Smooth muscle cell (in vitro differentiated cells): ENCODE data around the gene CECR2. TPM values are rescaled to one million over a fixed set of nuclear protein-coding genes. Genes with fewer than 3 reads are reported as not detected.
A peak's percentile ranks its signal among the peaks of the same experiment; 100 is the strongest.

Experiments
- DNase-seq: peaks from one replicate; lab custom pipeline; 2025; ENCODE audit not compliant: unreplicated experiment; lab: John Stamatoyannopoulos, UW
- H2AFZ ChIP-seq: fragments of 200-600 bp; sonication (generic); 2 replicates; pipeline ENCODE4 v1.6.0; 2016; ENCODE audit warnings: antibody characterized with exemption, low read depth, mild to moderate bottlenecking
- H3F3A ChIP-seq: fragments of 200-600 bp; sonication (generic); 2 replicates; pipeline ENCODE4 v1.6.0; 2017; ENCODE audit warnings: antibody characterized with exemption, low read depth
- H3K27ac ChIP-seq: fragments of 200-600 bp; sonication (generic); 2 replicates; pipeline ENCODE4 v1.5.1; 2016; ENCODE audit warnings: low read depth, mild to moderate bottlenecking
- H3K27me3 ChIP-seq: fragments of 200-600 bp; sonication (generic); 2 replicates; pipeline ENCODE4 v1.6.1; 2016; ENCODE audit warnings: low read depth, mild to moderate bottlenecking
- H3K36me3 ChIP-seq: fragments of 200-600 bp; sonication (generic); 2 replicates; pipeline ENCODE4 v1.5.1; 2016; ENCODE audit warnings: low read depth
- H3K4me1 ChIP-seq: fragments of 200-600 bp; sonication (generic); 2 replicates; pipeline ENCODE4 v1.5.1; 2016; ENCODE audit warnings: low read depth
- H3K4me2 ChIP-seq: fragments of 200-600 bp; sonication (generic); 2 replicates; pipeline ENCODE4 v1.6.0; 2016; ENCODE audit warnings: mild to moderate bottlenecking
- H3K4me3 ChIP-seq: fragments of 200-600 bp; sonication (generic); 2 replicates; pipeline ENCODE4 v1.5.1; 2016; ENCODE audit warnings: mild to moderate bottlenecking
- H3K79me2 ChIP-seq: fragments of 200-600 bp; sonication (generic); 2 replicates; pipeline ENCODE4 v1.6.0; 2016; ENCODE audit warnings: low read depth, mild to moderate bottlenecking
- H3K9ac ChIP-seq: fragments of 200-600 bp; sonication (generic); 2 replicates; pipeline ENCODE4 v1.6.0; 2016; ENCODE audit warnings: low read depth
- H3K9me3 ChIP-seq: fragments of 200-600 bp; sonication (generic); replicated peaks from 2 replicates; pipeline ENCODE4 v1.5.1; 2016; ENCODE audit warnings: low read depth
- H4K20me1 ChIP-seq: fragments of 200-600 bp; sonication (generic); 2 replicates; pipeline ENCODE4 v1.6.0; 2016; ENCODE audit warnings: low read depth
- CTCF ChIP-seq: fragments of 200-600 bp; sonication (generic); IDR thresholded peaks from 2 replicates; pipeline ENCODE4 v1.5.1; 2017; ENCODE audit warnings: borderline replicate concordance, mild to moderate bottlenecking, antibody characterized with exemption; ENCODE audit not compliant: insufficient read depth, poor library complexity, severe bottlenecking
- WGBS: methylation state at CpG from one replicate; pipeline ENCODE4 v1.1.7; 2016; ENCODE audit warnings: low lambda C conversion rate; 5-methylcytosine and 5-hydroxymethylcytosine counted together
- polyA plus RNA-seq: library from polyadenylated mRNA; unstranded; fragments of >200 nt; fragmentation: Nextera tagmentation; extraction: Ambion mirVana; gene quantifications from 2 replicates; pipeline ENCODE4 v1.2.1, GENCODE V29; 2016
- total RNA-seq: library from RNA; depleted of rRNA; stranded (reverse); fragments of >200 nt; gene quantifications from 2 replicates; pipeline ENCODE4 v1.2.3, GENCODE V29; 2014

Gene CECR2
- total and polyA plus RNA-seq, 2 experiments from 2014 or later, result 1.4 to 2.8 TPM

DNA sequence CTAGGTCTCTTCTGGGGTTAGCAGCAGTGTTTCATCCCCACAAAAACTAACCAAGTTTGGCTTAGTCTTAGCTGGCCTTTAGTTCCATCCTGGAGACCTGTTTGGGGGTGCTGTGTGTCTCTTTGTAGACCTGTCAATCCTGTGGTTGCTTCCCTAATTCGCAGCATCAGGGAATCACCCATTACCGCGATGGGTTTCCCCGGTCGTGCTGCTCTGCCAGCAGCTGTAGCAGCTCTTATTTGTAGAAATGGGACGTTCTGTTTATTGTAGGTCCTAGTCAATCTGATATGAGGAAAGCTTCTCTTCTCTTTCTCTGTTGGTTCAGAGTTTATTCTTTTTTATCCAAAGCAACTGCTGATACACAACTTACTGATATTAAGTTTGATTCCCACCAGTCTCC lies 91.6 kb downstream of the CECR2 start:
- Histone ChIP-seq H3K27ac (no peak overlapping the region), H2AFZ (no peak overlapping the region), H3K36me3 (no peaks in the 10 kb centered on the region), H3F3A (no peaks in the 10 kb centered on the region), H3K4me1 (peaks cover 5% of the 10 kb centered on the region), H4K20me1 (no peaks in the 10 kb centered on the region), H3K4me2 (no peak overlapping the region), H3K79me2 (peaks cover 7% of the 10 kb centered on the region), H3K9ac (no peak overlapping the region), H3K9me3 (no peaks in the 10 kb centered on the region), H3K4me3 (no peak overlapping the region), H3K27me3 (no peaks in the 10 kb centered on the region)
- TF ChIP-seq CTCF, result no peak
- no peak for DNase-seq
- WGBS, result 91% methylated on average over 6 of the region's 6 CpGs

- Histone ChIP-seq H3K4me1 (peaks cover 49% of the 10 kb centered on the region), H3K27ac (peak overlapping the region; percentile 73), H3K27me3 (no peaks in the 10 kb centered on the region), H3K36me3 (no peaks in the 10 kb centered on the region), H4K20me1 (no peaks in the 10 kb centered on the region), H3F3A (peaks cover 7% of the 10 kb centered on the region), H3K4me3 (no peak overlapping the region), H3K79me2 (peaks cover 15% of the 10 kb centered on the region), H2AFZ (no peak overlapping the region), H3K4me2 (no peak overlapping the region), H3K9ac (no peak overlapping the region), H3K9me3 (no peaks in the 10 kb centered on the region)
- no peak for DNase-seq
- TF ChIP-seq CTCF, result no peak
- WGBS, result 75% methylated on average over 4 of the region's 4 CpGs
Measured at GRCh38 chr22:17470880-17471500, 101.7 kb downstream of the CECR2 start.

DNA sequence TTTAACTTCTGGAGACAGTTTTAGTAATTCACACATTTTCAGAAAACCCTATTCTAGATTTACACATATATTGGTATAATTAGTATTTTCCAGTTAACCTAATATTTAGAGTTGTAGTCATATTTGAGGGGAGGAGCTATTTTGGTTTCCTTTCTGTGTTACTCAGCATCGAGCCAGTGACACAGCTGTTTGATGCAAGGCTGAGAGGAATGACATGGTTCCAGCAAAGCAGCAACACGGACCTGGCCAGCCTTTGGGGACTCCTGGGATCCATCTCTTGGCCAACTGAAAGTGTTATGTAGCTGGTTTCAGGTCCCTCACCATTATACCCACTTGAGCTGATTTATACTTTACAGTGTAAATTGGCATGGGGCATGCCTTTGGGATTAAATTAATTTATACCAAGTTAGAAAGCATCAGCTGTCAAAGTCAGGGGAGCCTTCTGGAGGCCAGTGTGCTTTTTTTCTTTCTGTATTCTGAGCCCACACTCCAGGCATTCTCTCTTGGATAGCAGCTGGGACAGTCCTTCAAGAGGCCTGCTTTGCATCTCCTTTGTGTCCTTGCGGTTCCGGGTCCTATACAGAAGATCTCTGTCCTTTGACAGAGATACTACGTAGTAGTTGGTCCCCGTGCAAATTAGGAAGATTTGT lies 102.8 kb downstream of the CECR2 start:
- Histone ChIP-seq H3K27ac (peak overlapping the region; percentile 73), H3K36me3 (no peaks in the 10 kb centered on the region), H3K4me1 (peaks cover 59% of the 10 kb centered on the region), H3F3A (peaks cover 7% of the 10 kb centered on the region), H3K4me3 (no peak overlapping the region), H3K9me3 (no peaks in the 10 kb centered on the region), H3K79me2 (peaks cover 15% of the 10 kb centered on the region), H2AFZ (peak overlapping the region; percentile 63), H3K9ac (peak overlapping the region; percentile 37), H4K20me1 (no peaks in the 10 kb centered on the region), H3K27me3 (no peaks in the 10 kb centered on the region), H3K4me2 (peak overlapping the region; percentile 60)
- WGBS, result 63% methylated on average over 6 of the region's 6 CpGs
- no peak for TF ChIP-seq CTCF
- no peak for DNase-seq

- Histone ChIP-seq H3K36me3 (no peaks in the 10 kb centered on the region), H3K9ac (no peak overlapping the region), H2AFZ (peak overlapping the region; percentile 85), H3K9me3 (no peaks in the 10 kb centered on the region), H3K79me2 (peaks cover 15% of the 10 kb centered on the region), H3F3A (peaks cover 7% of the 10 kb centered on the region), H3K27ac (peak overlapping the region; percentile 73), H3K4me1 (peaks cover 65% of the 10 kb centered on the region), H3K27me3 (no peaks in the 10 kb centered on the region), H3K4me2 (peak overlapping the region; percentile 60), H3K4me3 (no peak overlapping the region), H4K20me1 (no peaks in the 10 kb centered on the region)
- WGBS, result 21% methylated on average over 5 of the region's 5 CpGs
- no peak for DNase-seq
- TF ChIP-seq CTCF, result no peak
Measured at GRCh38 chr22:17472932-17473331, 103.7 kb downstream of the CECR2 start.
